Measurements from ENCODE around the gene NCAM2. TPM values are rescaled to one million over a fixed set of nuclear protein-coding genes. Genes with fewer than 3 reads are reported as not detected.

The NCAM2 gene
- total RNA-seq, 1 experiment from 2014 or later: not detected

DNA sequence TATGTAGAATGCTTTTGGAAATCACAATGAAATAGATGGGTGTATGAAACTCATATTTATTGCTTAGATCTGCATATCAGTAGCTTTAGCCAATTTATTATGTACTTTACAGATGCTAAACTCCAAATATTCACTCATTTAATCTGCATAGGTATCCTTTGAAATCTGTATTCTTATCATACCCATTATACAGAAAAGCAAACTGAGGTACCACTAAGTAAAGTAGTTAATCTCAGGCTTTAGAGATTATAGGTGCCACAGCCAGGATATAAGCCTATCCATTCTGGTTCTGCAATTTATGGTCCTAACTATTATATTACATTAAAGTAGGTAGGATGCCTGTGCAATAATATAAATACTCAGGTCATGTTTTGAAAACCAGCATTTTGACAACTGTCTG, 369.4 kb downstream of the NCAM2 start (continued):
- TF ChIP-seq POLR2AphosphoS5 (IDR thresholded peaks at IDR 0.05; ENCODE audit: low read depth, low read length) (no peak), ZNF274 (IDR thresholded peaks at IDR 0.05; ENCODE audit: low read depth, low read length) (no peak), RAD21 (IDR thresholded peaks at IDR 0.05; ENCODE audit: low read depth) (no peak)

DNA sequence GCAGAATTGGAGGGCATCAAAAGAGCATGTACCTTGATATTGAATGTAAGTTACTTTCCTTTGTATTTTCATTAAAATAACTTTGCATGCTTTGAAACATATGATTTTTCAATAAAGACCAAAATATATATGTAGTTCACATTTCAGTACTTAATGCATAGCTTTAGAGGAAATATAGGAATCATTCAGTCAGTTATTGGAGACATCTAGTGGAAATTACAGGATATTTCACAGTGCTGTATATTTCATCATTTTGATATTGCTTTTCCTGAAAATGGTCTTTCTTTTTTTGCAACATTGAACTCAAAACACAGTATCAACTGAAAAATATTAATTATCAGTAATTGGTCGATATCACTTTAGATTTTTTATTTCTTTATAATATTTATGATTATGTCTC, 375.8 kb downstream of the NCAM2 start:
- Histone ChIP-seq H3K4me3 (replicated peaks in 1 of 2; ENCODE audit: low read depth in 1 of 2, low read length in 2 of 2) (no peak overlapping the region), H3K9me3 (ENCODE audit: control insufficient read depth in 1 of 2, insufficient read depth in 1 of 2, low read depth in 1 of 2, low read length in 2 of 2) (peaks cover 13 to 18% of the 10 kb centered on the region in 2 experiments; a peak in 2 of 4 replicates), H3K9ac (ENCODE audit: low read length) (no peak overlapping the region), H2AFZ (ENCODE audit: low read depth, low read length, poor library complexity, severe bottlenecking) (no peak overlapping the region), H3K4me1 (ENCODE audit: control insufficient read depth in 1 of 2, insufficient read depth in 2 of 2, low read length in 2 of 2) (no peaks in the 10 kb centered on the region), H3K4me2 (ENCODE audit: low read length) (no peak overlapping the region), H3K36me3 (ENCODE audit: control insufficient read depth in 1 of 2, insufficient read depth in 2 of 2, low read length in 2 of 2) (no peaks in the 10 kb centered on the region), H3K27me3 (ENCODE audit: insufficient read depth, low read length) (no peaks in the 10 kb centered on the region), H3K27ac (ENCODE audit: low read depth, low read length) (no peak overlapping the region), H4K20me1 (ENCODE audit: insufficient read depth) (no peaks in the 10 kb centered on the region), H3K79me2 (ENCODE audit: insufficient read depth, low read length) (no peaks in the 10 kb centered on the region), H3K9me2 (ENCODE audit: insufficient read depth) (no peaks in the 10 kb centered on the region)
- DNase-seq (ENCODE audit: low read depth, low spot score): no peak
- RAD21 ChIA-PET (ENCODE audit: low non-redundant PET in 1 of 2, low total read pairs in 2 of 2, uncharacterized antibody in 2 of 2, unreplicated experiment in 2 of 2): no interaction called here
- intact Hi-C loops (cut with micrococcal nuclease): no loop called here
- CTCF ChIA-PET: no interaction called here
- BruUV-seq (replicated peaks): no TSS peak
- ATAC-seq: no peak
- POLR2A ChIA-PET: no interaction called here
- TF ChIP-seq, protein P1, sequence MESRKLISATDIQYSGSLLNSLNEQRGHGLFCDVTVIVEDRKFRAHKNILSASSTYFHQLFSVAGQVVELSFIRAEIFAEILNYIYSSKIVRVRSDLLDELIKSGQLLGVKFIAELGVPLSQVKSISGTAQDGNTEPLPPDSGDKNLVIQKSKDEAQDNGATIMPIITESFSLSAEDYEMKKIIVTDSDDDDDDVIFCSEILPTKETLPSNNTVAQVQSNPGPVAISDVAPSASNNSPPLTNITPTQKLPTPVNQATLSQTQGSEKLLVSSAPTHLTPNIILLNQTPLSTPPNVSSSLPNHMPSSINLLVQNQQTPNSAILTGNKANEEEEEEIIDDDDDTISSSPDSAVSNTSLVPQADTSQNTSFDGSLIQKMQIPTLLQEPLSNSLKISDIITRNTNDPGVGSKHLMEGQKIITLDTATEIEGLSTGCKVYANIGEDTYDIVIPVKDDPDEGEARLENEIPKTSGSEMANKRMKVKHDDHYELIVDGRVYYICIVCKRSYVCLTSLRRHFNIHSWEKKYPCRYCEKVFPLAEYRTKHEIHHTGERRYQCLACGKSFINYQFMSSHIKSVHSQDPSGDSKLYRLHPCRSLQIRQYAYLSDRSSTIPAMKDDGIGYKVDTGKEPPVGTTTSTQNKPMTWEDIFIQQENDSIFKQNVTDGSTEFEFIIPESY (IDR thresholded peaks at IDR 0.05; ENCODE audit: extremely low read depth, insufficient replicate concordance, low read length): no peak
- TF ChIP-seq EZH2phosphoT487 (IDR thresholded peaks at IDR 0.05; ENCODE audit: borderline replicate concordance) (no peak), SIN3A (IDR thresholded peaks at IDR 0.05; ENCODE audit: low read depth) (no peak), EGR1 (IDR thresholded peaks at IDR 0.05; ENCODE audit: low read depth) (no peak), POLR2A (IDR thresholded peaks at IDR 0.05; ENCODE audit: borderline replicate concordance, extremely low read depth, insufficient read depth, insufficient read length) (no peak), EZH2 (IDR thresholded peaks at IDR 0.05) (no peak), JUND (IDR thresholded peaks at IDR 0.05) (no peak), RAD21 (IDR thresholded peaks at IDR 0.05; ENCODE audit: low read depth) (no peak), ZFX (IDR thresholded peaks at IDR 0.05) (no peak)
- TF ChIP-seq, protein P2, sequence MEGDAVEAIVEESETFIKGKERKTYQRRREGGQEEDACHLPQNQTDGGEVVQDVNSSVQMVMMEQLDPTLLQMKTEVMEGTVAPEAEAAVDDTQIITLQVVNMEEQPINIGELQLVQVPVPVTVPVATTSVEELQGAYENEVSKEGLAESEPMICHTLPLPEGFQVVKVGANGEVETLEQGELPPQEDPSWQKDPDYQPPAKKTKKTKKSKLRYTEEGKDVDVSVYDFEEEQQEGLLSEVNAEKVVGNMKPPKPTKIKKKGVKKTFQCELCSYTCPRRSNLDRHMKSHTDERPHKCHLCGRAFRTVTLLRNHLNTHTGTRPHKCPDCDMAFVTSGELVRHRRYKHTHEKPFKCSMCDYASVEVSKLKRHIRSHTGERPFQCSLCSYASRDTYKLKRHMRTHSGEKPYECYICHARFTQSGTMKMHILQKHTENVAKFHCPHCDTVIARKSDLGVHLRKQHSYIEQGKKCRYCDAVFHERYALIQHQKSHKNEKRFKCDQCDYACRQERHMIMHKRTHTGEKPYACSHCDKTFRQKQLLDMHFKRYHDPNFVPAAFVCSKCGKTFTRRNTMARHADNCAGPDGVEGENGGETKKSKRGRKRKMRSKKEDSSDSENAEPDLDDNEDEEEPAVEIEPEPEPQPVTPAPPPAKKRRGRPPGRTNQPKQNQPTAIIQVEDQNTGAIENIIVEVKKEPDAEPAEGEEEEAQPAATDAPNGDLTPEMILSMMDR (IDR thresholded peaks at IDR 0.05 in 2 of 3, conservative IDR thresholded peaks at IDR 0.05 in 1 of 3; ENCODE audit: borderline replicate concordance in 1 of 3, insufficient read depth in 1 of 3, low read depth in 2 of 3, low read length in 2 of 3): no peak

All from HCT116 (cell line).